GM18858 (cell line): ENCODE data around the gene MUC4.
"Not testable (repeated sequence)": the region's sequence is repeated elsewhere in the genome, so short reads cannot be mapped to it uniquely, and the experiment has no call there.

Experiments
- ATAC-seq: cut with Tn5 transposase; IDR thresholded peaks from one replicate; pipeline ENCODE4 v1.9.1; 2021; ENCODE audit not compliant: unreplicated experiment

Gene MUC4

DNA sequence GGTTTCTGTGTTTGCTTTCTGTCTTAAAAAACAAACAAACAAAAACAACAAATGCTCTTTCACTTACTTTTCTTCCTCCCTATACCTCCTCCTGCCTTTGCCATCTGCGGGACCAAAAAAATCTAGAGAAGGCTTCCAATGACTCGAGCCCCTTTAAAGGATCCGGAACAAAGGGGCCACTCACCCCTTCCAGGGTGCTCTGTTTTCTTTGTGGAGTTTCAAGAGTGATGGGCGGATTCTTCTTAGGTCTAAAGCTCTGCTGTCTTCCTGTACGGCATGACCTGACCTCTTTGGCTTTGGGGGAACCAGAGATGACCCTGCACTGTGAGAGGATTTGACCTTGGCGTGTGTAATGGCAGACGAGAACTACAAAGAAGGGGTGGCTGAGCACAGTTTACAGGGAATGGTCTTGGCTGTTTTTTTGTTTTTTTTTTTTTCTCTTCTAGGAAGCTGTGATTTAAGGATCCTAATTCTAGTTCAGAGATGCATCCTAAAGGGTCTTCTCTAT lies 93.2 kb downstream of the MUC4 start:
- ATAC-seq: no peak

DNA sequence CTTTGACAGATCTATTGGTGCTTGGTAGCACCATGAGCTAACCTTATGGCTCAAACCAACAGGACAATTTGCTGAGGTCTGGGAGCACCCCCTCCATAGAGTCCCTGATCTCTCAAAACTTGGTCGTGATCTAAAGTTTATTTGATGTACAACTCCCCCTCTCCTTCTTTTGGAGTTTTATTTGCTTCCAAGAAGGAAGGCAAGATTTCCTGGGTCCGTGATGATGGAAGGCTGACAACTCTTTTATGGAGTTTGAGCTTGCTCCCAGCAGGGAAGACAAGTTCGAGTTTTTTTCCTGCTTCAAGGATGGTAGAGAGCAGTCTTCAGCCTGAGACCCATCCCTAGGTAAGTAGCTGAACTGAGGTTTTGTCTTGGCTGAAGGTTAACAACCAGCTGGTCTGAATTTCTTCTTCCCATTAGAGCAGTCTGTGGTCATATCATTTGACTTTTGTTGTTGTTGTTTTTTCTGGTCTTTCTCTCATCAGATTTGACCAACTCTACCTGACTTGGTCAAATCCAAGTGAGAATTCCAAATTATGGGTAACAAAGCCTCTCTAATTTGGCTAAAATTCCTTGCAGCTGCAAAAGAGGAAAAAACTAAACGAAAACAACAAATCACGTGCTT lies 93.8 kb downstream of the MUC4 start:
- no peak for ATAC-seq

GRCh38 chr3:195717416-195717815 lies 94.3 kb downstream of the MUC4 start:
- ATAC-seq: no peak

DNA sequence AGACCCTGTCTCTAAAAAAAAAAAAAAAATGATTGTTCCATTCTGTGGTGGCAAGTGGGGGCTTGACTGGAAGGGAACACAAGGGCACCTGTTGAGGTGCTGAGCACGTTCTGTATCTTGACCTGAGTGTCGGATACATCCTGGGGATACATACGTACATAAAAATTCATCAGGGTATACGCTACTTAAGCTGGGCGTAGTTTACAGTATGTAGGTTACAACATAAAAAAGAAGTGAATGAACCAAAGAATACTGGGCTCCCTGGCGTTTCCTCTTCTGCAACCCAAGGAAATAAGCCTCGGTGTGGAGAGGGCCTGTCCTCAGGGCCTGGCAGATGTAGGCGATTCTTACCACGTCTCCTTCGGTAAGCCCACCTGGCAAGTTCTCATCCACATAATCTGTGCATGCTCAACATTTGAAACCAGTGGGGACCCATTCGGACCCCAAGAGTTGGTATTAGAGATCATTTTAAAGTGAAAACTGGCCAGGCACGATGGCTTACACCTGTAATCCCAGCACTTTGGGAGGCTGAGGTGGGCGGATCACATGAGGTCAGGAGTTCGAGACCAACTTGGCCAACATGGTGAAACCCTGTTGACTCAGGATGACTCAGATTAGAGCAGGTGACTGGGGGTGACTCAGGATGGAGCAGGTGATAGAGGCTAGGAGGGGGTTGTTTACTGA lies 96.0 kb downstream of the MUC4 start:
- no peak for ATAC-seq

DNA sequence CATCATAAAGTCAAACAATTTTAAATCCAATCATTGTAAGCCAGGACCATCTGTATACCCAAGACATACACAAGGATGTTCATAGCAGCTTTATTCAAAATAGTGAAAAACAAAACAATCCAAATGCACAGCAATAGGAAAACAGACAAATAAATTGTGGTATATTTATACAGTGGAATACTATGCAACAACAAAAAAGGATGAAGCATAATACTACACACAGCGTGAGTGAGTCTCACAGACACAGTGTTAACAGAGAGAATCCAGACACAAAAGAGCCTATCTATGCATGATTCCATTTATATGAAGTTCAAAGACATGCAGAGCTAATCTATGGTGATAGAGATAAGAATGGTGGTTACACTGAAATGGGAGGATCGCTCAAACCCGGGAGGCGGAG lies 96.6 kb downstream of the MUC4 start:
- no peak for ATAC-seq

GRCh38 chr3:195714380-195715011 lies 97.2 kb downstream of the MUC4 start:
- ATAC-seq: no peak

GRCh38 chr3:195713150-195713549 lies 98.6 kb downstream of the MUC4 start:
- ATAC-seq: not testable (repeated sequence)

GRCh38 chr3:195712535-195712910 lies 99.2 kb downstream of the MUC4 start:
- not testable (repeated sequence) for ATAC-seq

- no peak for ATAC-seq
Observed at GRCh38 chr3:195711813-195712534, 99.8 kb downstream of the MUC4 start.

DNA sequence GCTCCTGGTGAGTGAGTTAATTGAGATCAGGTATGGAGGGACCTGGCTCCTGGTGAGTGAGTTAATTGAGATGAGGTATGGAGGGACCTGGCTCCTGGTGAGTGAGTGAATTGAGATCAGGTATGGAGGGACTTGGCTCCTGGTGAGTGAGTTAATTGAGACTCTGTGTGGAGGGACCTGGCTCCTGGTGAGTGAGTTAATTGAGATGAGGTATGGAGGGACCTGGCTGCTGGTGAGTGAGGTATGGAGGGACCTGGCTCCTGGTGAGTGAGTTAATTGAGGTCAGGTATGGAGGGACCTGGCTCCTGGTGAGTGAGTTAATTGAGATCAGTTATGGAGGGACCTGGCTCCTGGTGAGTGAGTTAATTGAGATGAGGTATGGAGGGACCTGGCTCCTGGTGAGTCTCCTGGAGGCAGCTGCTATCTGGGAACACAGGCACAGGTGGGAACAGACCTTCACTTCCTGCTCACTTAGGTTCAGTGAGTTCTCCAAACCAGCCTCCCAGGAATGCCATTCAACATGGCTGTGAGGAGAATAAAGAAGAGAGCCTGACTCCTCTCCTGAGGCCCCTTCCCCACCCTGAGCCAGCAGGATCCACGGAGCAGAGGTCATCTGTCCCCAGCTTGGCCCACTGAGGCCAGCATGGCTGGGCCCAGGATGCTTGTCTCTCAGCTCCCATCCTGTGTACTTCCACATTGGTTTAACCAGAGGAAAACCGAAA lies 100.5 kb downstream of the MUC4 start:
- ATAC-seq: not testable (repeated sequence)

DNA sequence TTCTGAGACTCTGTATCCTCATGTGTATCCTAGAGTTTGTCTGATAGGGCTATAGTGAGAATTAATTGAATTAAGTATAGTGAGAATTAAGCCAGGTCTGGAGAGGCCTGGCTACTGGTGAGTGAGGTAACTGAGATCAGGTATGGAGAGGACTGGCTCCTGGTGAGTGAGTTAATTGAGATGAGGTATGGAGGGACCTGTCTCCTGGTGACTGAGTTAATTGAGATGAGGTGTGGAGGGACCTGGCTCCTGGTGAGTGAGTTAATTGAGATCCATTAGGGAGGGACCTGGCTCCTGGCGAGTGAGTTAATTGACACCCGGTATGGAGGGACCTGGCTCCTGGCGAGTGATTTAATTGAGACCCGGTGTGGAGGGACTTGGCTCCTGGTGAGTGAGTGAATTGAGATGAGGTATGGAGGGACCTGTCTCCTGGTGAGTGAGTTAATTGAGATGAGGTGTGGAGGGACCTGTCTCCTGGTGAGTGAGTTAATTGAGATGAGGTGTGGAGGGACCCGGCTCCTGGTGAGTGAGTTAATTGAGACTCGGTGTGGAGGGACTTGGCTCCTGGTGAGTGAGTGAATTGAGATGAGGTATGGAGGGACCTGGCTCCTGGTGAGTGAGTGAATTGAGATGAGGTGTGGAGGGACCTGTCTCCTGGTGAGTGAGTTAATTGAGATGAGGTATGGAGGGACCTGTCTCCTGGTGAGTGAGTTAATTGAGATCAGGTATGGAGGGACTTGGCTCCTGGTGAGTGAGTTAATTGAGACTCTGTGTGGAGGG lies 101.4 kb downstream of the MUC4 start:
- not testable (repeated sequence) for ATAC-seq

GRCh38 chr3:195709676-195710085 lies 102.0 kb downstream of the MUC4 start:
- no peak for ATAC-seq

GRCh38 chr3:195708626-195709481 lies 102.9 kb downstream of the MUC4 start:
- ATAC-seq: no peak

DNA sequence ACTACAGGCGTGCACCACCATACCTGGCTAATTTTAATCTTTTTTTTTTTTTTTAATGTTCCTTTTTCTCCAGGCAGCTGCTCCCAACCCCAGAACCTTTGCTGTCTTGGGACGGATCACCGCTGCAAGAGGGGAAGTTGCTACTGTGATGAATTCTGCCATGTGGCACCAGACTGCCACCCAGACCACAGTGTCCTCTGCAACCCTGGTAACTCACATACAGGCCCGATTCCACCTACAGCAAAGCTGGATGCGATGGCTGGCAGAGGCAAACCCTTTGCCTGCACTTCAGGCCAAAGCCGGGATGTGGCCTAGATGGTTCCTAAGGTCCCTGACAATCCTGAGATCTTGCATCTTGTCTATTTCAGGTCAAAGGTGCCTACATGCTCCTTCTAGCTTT lies 103.7 kb downstream of the MUC4 start:
- ATAC-seq: no peak

GRCh38 chr3:195705081-195705991 lies 106.4 kb downstream of the MUC4 start:
- ATAC-seq: no peak

DNA sequence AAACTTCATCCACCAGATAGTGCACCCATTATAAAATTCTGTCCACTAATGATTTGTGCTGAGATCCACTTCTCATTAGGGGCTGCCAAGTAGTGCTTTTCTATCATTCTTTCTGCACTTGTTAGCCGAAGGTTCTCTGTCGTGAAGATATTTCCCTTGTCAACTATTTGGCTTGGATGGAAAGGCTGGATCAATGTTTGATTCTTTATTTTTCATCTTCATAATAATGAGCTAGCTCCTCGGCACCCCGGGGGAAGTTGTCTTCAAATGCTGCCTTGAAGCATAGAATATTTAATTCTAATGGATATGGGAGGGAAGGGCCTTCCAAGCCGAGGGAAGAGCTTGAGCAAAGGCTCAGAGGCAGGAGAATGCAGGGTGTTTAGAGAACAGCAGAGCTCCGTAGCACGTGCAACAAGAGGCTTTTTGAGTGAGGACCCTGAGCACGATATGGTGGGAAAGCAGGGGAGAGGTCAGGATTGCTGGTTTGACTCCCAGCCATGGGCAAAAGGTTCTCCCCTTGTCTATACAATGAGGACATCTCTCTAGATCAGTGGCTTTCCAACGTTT lies 107.2 kb downstream of the MUC4 start:
- no peak for ATAC-seq

DNA sequence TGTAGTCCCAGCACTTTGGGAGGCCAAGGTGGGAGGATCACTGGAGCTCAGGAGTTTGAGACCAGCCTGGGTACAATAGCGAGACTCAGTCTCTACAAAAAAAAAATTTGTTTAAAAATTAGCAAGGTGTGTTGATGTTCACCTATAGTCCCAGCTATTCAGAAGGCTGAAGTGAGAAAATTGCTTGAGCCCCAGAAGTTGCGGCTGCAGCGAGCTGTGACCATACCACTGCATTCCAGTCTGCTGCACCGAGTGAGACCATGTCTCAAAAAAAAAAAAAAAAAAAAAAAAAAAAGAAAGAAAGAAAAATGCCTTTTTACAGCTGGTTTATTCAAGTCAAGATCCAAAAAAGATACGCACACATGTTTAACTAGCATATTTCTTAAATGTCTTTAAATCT lies 108.0 kb downstream of the MUC4 start:
- no peak for ATAC-seq
